NCI-H774 (cell line): Measurements from ENCODE around the gene ZG16.
"Not testable (repeated sequence)": the region's sequence is repeated elsewhere in the genome, so short reads cannot be mapped to it uniquely, and the experiment has no call there.

ENCODE experiments used
- DNase-seq: peaks from one replicate; lab custom pipeline; 2025; lab: John Stamatoyannopoulos, UW

Gene ZG16

GRCh38 chr16:29777576-29778350, at the start of gene ZG16:
Gene ZG16, plus strand, starts transcription at chr16:29778256. Its CDS starts 1,011 bp downstream, at chr16:29779267.
- no peak for DNase-seq

GRCh38 chr16:29729116-29729521, 48.9 kb upstream of the ZG16 start:
- DNase-seq: peak; percentile 31

- DNase-seq: no peak
These were observed 47.4 kb upstream of the ZG16 start for GRCh38 chr16:29730649-29731048.

GRCh38 chr16:29731768-29732601, 46.1 kb upstream of the ZG16 start:
- DNase-seq: not testable (repeated sequence)

- no peak for DNase-seq
These were observed 43.3 kb upstream of the ZG16 start for GRCh38 chr16:29734786-29735185.

GRCh38 chr16:29736112-29736511, 41.9 kb upstream of the ZG16 start:
- no peak for DNase-seq

- DNase-seq: no peak
These were observed 41.3 kb upstream of the ZG16 start for GRCh38 chr16:29736764-29737163.

GRCh38 chr16:29737713-29738112, 40.3 kb upstream of the ZG16 start:
- DNase-seq: no peak

- DNase-seq: no peak
These were observed 39.5 kb upstream of the ZG16 start for GRCh38 chr16:29738514-29738913.

GRCh38 chr16:29739927-29740629, 38.0 kb upstream of the ZG16 start:
- DNase-seq: not testable (repeated sequence)

GRCh38 chr16:29740630-29741015, 37.4 kb upstream of the ZG16 start:
- not testable (repeated sequence) for DNase-seq

GRCh38 chr16:29742683-29743275, 35.3 kb upstream of the ZG16 start:
- no peak for DNase-seq

GRCh38 chr16:29743475-29743826, 34.6 kb upstream of the ZG16 start:
- DNase-seq: no peak

- no peak for DNase-seq
These were observed 34.1 kb upstream of the ZG16 start for GRCh38 chr16:29743827-29744531.

GRCh38 chr16:29744541-29745101, 33.4 kb upstream of the ZG16 start:
- no peak for DNase-seq

- DNase-seq: no peak
These were observed 32.8 kb upstream of the ZG16 start for GRCh38 chr16:29745121-29745852.

GRCh38 chr16:29745853-29746345, 32.2 kb upstream of the ZG16 start, which contains the start of gene C16orf54:
Gene C16orf54, minus strand, starts transcription at chr16:29745990. Its CDS starts 1,039 bp downstream, at chr16:29744951.
- no peak for DNase-seq

- DNase-seq: not testable (repeated sequence)
These were observed 31.5 kb upstream of the ZG16 start for GRCh38 chr16:29746518-29746917.

GRCh38 chr16:29747947-29748759, 29.9 kb upstream of the ZG16 start:
- DNase-seq: no peak
